ENCODE data around the gene B3GNT3.

DNA sequence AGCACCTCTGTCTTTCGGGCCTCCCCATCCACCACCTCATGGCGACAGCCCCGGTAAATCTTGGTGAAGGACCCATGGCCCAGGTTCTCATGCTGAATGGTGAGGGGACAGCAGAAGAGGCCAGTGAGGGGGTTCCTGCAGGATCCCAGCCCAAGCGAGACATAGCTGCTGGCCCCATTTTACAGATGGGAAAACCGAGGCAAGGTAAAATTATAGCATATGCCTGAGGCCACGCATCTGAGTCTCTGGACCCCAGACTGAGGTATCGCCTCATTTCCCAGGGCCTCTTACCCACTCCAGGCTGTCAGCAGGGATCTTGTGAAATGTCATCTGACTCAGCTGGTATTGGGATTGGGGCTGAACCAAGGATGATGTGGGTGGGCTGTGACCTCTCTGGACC is 43.0 kb downstream of the B3GNT3 start:
- TF ChIP-seq POLR2A (IDR thresholded peaks at IDR 0.05), result no peak
- TF ChIP-seq, protein P1, sequence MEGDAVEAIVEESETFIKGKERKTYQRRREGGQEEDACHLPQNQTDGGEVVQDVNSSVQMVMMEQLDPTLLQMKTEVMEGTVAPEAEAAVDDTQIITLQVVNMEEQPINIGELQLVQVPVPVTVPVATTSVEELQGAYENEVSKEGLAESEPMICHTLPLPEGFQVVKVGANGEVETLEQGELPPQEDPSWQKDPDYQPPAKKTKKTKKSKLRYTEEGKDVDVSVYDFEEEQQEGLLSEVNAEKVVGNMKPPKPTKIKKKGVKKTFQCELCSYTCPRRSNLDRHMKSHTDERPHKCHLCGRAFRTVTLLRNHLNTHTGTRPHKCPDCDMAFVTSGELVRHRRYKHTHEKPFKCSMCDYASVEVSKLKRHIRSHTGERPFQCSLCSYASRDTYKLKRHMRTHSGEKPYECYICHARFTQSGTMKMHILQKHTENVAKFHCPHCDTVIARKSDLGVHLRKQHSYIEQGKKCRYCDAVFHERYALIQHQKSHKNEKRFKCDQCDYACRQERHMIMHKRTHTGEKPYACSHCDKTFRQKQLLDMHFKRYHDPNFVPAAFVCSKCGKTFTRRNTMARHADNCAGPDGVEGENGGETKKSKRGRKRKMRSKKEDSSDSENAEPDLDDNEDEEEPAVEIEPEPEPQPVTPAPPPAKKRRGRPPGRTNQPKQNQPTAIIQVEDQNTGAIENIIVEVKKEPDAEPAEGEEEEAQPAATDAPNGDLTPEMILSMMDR (IDR thresholded peaks at IDR 0.05), result no peak
